ENCODE data around the gene BCDIN3D.
A peak's percentile ranks its signal among the peaks of the same experiment; 100 is the strongest.
"Not testable (repeated sequence)": the region's sequence is repeated elsewhere in the genome, so short reads cannot be mapped to it uniquely, and the experiment has no call there.

The BCDIN3D gene

GRCh38 chr12:49842519-49843352 is at the start of gene BCDIN3D:
BCDIN3D (minus strand) TSS chr12:49843106; CDS start chr12:49843087, 19 bp downstream.
- DNase-seq: peak; percentile 90 to 91

GRCh38 chr12:49892084-49892731 is 49.3 kb upstream of the BCDIN3D start:
- no peak for DNase-seq

GRCh38 chr12:49891476-49891875 is 48.6 kb upstream of the BCDIN3D start:
- no peak for DNase-seq

GRCh38 chr12:49891012-49891411 is 48.1 kb upstream of the BCDIN3D start:
- DNase-seq: no peak

- DNase-seq: no peak
Observed at GRCh38 chr12:49890096-49890461, 47.2 kb upstream of the BCDIN3D start.

- DNase-seq: no peak
Observed at GRCh38 chr12:49889361-49890095, 46.6 kb upstream of the BCDIN3D start.

GRCh38 chr12:49888461-49889151 is 45.7 kb upstream of the BCDIN3D start:
- DNase-seq: no peak

- DNase-seq: no peak
Observed at GRCh38 chr12:49887536-49888401, 44.9 kb upstream of the BCDIN3D start.

- DNase-seq: no peak
Observed at GRCh38 chr12:49887091-49887490, 44.2 kb upstream of the BCDIN3D start.

GRCh38 chr12:49885663-49886461 is 43.0 kb upstream of the BCDIN3D start:
- no peak for DNase-seq

GRCh38 chr12:49885118-49885517 is 42.2 kb upstream of the BCDIN3D start:
- no peak for DNase-seq

GRCh38 chr12:49882851-49883464 is 40.1 kb upstream of the BCDIN3D start:
- DNase-seq: no peak

GRCh38 chr12:49882248-49882850 is 39.4 kb upstream of the BCDIN3D start:
- DNase-seq: no peak

GRCh38 chr12:49881415-49882247 is 38.7 kb upstream of the BCDIN3D start:
- no peak for DNase-seq

GRCh38 chr12:49880756-49881414 is 38.0 kb upstream of the BCDIN3D start:
- no peak for DNase-seq

- not testable (repeated sequence) for DNase-seq
Observed at GRCh38 chr12:49879065-49879464, 36.2 kb upstream of the BCDIN3D start.

GRCh38 chr12:49878021-49878420 is 35.1 kb upstream of the BCDIN3D start:
- no peak for DNase-seq

- DNase-seq: no peak
Observed at GRCh38 chr12:49877066-49877465, 34.2 kb upstream of the BCDIN3D start.

- no peak for DNase-seq
Observed at GRCh38 chr12:49876070-49876469, 33.2 kb upstream of the BCDIN3D start.

Data from CD4-positive, alpha-beta T cell treated with Interleukin-1 beta for 1 hour (primary cell).